C4-2B (cell line): ENCODE results near the gene UBQLN2.

Experiments
- ZFX ChIP-seq: fragments of 450-650 bp; IDR thresholded peaks from 2 replicates; pipeline ENCODE4 v1.6.1; 2017
- TF ChIP-seq, protein P1 (sequence below): fragments of 450-650 bp; conservative IDR thresholded peaks from 2 replicates; pipeline ENCODE4 v1.5.1; 2017; ENCODE audit warnings: mild to moderate bottlenecking

DNA sequence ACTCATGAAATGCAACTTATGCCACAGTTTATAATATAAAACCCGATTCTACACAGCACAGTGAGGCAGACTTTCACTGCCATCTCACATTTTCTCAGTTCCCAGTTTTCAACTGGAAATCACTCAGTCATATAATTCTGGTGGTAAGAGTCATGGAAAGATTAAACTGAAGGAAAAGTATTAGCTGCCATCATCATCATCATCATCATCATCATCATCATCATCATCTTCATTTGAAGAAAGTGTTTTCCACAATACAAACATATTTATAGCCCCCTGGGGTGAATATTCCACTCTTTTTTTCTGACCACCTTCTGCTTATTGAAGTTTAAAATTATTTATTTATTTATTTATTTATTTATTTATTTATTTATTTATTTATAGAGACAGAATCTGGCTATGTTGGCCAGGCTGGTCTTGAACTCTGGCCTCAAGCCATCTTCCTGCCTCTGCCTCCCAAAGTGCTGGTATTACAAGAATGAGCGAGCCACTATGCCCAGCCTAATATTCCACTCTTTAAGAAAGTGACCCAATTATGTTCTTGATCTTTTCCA, 6.0 kb upstream of the UBQLN2 start:
- TF ChIP-seq, protein P1, sequence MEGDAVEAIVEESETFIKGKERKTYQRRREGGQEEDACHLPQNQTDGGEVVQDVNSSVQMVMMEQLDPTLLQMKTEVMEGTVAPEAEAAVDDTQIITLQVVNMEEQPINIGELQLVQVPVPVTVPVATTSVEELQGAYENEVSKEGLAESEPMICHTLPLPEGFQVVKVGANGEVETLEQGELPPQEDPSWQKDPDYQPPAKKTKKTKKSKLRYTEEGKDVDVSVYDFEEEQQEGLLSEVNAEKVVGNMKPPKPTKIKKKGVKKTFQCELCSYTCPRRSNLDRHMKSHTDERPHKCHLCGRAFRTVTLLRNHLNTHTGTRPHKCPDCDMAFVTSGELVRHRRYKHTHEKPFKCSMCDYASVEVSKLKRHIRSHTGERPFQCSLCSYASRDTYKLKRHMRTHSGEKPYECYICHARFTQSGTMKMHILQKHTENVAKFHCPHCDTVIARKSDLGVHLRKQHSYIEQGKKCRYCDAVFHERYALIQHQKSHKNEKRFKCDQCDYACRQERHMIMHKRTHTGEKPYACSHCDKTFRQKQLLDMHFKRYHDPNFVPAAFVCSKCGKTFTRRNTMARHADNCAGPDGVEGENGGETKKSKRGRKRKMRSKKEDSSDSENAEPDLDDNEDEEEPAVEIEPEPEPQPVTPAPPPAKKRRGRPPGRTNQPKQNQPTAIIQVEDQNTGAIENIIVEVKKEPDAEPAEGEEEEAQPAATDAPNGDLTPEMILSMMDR, result no peak
- TF ChIP-seq ZFX, result no peak
